GM23338 (cell line): ENCODE data around the gene GLB1L.

Source experiments
- CREB1 ChIP-seq: fragments of 250-450 bp; sonication (Bioruptor Pico); IDR thresholded peaks from 2 replicates; pipeline ENCODE4 v1.5.0; 2020; ENCODE audit warnings: low read depth, mild to moderate bottlenecking, moderate library complexity
- EZH2 ChIP-seq: fragments of 200-600 bp; sonication (generic); IDR thresholded peaks from one replicate; pipeline ENCODE4 v1.8.0; 2017; ENCODE audit warnings: antibody characterized with exemption, mild to moderate bottlenecking, low read depth; ENCODE audit not compliant: unreplicated experiment
- EZH2phosphoT487 ChIP-seq: fragments of 200-600 bp; sonication (generic); IDR thresholded peaks from one replicate; pipeline ENCODE4 v1.8.1; 2018; ENCODE audit warnings: antibody characterized with exemption; ENCODE audit not compliant: unreplicated experiment
- JUNB ChIP-seq: IDR thresholded peaks from one replicate; pipeline ENCODE4 v1.6.1; 2016; ENCODE audit warnings: antibody characterized with exemption; ENCODE audit not compliant: unreplicated experiment
- NANOG ChIP-seq: IDR thresholded peaks from 2 replicates; pipeline ENCODE4 v1.6.1; 2016; ENCODE audit warnings: antibody characterized with exemption, borderline replicate concordance
- POLR2AphosphoS5 ChIP-seq: IDR thresholded peaks from 2 replicates; pipeline ENCODE4 v1.6.1; 2016; ENCODE audit warnings: antibody characterized with exemption, low read depth
- ZNF114 ChIP-seq: fragments of 250-450 bp; sonication (Bioruptor Pico); IDR thresholded peaks from 2 replicates; pipeline ENCODE4 v1.5.0; 2020; ENCODE audit warnings: mild to moderate bottlenecking, moderate library complexity
- ZNF462 ChIP-seq: fragments of 250-450 bp; sonication (Bioruptor Pico); IDR thresholded peaks from 2 replicates; pipeline ENCODE4 v1.5.0; 2020; ENCODE audit warnings: mild to moderate bottlenecking, moderate library complexity
- TF ChIP-seq, protein P1 (sequence below), 2 experiments: fragments of 200-600 bp in 1 of 2; sonication (generic) in 1 of 2; conservative IDR thresholded peaks; 2 replicates each; pipeline versions ENCODE4 v1.5.1 to v1.6.1; 2016 to 2017; ENCODE audit warnings: antibody characterized with exemption in 2 of 2, low read depth in 2 of 2, mild to moderate bottlenecking in 2 of 2, moderate library complexity in 1 of 2
- TF ChIP-seq, protein P2 (sequence below): IDR thresholded peaks from one replicate; pipeline ENCODE4 v1.6.1; 2018; ENCODE audit warnings: antibody characterized with exemption; ENCODE audit not compliant: unreplicated experiment

DNA sequence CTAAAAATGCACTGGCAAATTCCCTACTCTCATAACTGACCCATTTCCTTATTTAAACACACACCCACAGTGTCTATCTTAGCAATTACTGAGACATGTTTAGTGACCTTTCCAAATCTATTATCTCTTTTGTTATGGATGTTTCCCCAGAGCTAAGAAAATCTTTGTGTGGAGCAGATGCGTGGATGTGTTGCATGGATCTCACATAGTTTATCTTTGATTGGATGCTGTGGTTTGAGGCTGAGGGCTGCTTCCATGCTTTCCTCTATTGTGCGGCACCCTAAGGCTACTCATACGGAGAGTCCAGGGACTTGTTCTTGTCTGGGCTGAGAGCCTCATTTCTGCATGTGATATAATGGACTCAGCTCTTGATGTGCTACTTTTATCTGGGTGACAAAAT lies 10.9 kb downstream of the GLB1L start:
- TF ChIP-seq, protein P1, sequence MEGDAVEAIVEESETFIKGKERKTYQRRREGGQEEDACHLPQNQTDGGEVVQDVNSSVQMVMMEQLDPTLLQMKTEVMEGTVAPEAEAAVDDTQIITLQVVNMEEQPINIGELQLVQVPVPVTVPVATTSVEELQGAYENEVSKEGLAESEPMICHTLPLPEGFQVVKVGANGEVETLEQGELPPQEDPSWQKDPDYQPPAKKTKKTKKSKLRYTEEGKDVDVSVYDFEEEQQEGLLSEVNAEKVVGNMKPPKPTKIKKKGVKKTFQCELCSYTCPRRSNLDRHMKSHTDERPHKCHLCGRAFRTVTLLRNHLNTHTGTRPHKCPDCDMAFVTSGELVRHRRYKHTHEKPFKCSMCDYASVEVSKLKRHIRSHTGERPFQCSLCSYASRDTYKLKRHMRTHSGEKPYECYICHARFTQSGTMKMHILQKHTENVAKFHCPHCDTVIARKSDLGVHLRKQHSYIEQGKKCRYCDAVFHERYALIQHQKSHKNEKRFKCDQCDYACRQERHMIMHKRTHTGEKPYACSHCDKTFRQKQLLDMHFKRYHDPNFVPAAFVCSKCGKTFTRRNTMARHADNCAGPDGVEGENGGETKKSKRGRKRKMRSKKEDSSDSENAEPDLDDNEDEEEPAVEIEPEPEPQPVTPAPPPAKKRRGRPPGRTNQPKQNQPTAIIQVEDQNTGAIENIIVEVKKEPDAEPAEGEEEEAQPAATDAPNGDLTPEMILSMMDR (conservative IDR thresholded peaks at IDR 0.05; ENCODE audit: low read depth in 2 of 2): no peak
- TF ChIP-seq POLR2AphosphoS5 (no peak), EZH2 (no peak), CREB1 (CRISPR knock-in tag) (no peak), ZNF114 (CRISPR knock-in tag) (no peak), ZNF462 (no peak), EZH2phosphoT487 (no peak), JUNB (no peak), NANOG (no peak)
- TF ChIP-seq, protein P2, sequence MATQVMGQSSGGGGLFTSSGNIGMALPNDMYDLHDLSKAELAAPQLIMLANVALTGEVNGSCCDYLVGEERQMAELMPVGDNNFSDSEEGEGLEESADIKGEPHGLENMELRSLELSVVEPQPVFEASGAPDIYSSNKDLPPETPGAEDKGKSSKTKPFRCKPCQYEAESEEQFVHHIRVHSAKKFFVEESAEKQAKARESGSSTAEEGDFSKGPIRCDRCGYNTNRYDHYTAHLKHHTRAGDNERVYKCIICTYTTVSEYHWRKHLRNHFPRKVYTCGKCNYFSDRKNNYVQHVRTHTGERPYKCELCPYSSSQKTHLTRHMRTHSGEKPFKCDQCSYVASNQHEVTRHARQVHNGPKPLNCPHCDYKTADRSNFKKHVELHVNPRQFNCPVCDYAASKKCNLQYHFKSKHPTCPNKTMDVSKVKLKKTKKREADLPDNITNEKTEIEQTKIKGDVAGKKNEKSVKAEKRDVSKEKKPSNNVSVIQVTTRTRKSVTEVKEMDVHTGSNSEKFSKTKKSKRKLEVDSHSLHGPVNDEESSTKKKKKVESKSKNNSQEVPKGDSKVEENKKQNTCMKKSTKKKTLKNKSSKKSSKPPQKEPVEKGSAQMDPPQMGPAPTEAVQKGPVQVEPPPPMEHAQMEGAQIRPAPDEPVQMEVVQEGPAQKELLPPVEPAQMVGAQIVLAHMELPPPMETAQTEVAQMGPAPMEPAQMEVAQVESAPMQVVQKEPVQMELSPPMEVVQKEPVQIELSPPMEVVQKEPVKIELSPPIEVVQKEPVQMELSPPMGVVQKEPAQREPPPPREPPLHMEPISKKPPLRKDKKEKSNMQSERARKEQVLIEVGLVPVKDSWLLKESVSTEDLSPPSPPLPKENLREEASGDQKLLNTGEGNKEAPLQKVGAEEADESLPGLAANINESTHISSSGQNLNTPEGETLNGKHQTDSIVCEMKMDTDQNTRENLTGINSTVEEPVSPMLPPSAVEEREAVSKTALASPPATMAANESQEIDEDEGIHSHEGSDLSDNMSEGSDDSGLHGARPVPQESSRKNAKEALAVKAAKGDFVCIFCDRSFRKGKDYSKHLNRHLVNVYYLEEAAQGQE: no peak
